ENCODE measurements around the gene SLC12A3.

SLC12A3 gene

GRCh38 chr16:56870276-56870888 lies 5.4 kb downstream of the SLC12A3 start:
- TF ChIP-seq CTCF (IDR thresholded peaks at IDR 0.05) (no peak), ZFX (IDR thresholded peaks at IDR 0.05; ENCODE audit: borderline replicate concordance) (no peak)
- no peak overlapping the region for H3K27ac ChIP-seq

- H3K27ac ChIP-seq = no peak overlapping the region
These were observed 6.2 kb downstream of the SLC12A3 start for GRCh38 chr16:56871172-56871593.

GRCh38 chr16:56872863-56873391 lies 7.9 kb downstream of the SLC12A3 start:
- no peak overlapping the region for H3K27ac ChIP-seq
- TF ChIP-seq ZFX (IDR thresholded peaks at IDR 0.05; ENCODE audit: borderline replicate concordance) = no peak
- TF ChIP-seq CTCF (IDR thresholded peaks at IDR 0.05) = no peak

More at GRCh38 chr16:56871172-56871593, 6.2 kb downstream of the SLC12A3 start:
- TF ChIP-seq ZFX (IDR thresholded peaks at IDR 0.05; ENCODE audit: borderline replicate concordance) = no peak
- TF ChIP-seq CTCF (IDR thresholded peaks at IDR 0.05) = no peak

- no peak overlapping the region for H3K27ac ChIP-seq
- TF ChIP-seq ZFX (IDR thresholded peaks at IDR 0.05; ENCODE audit: borderline replicate concordance) (no peak), CTCF (IDR thresholded peaks at IDR 0.05) (no peak)
These were observed 9.8 kb downstream of the SLC12A3 start for GRCh38 chr16:56874800-56875199.

- no peak overlapping the region for H3K27ac ChIP-seq
- no peak for TF ChIP-seq ZFX (IDR thresholded peaks at IDR 0.05; ENCODE audit: borderline replicate concordance)
- no peak for TF ChIP-seq CTCF (IDR thresholded peaks at IDR 0.05)
These were observed 11.0 kb downstream of the SLC12A3 start for GRCh38 chr16:56876048-56876447.

- no peak overlapping the region for H3K27ac ChIP-seq
- TF ChIP-seq CTCF (IDR thresholded peaks at IDR 0.05) = no peak
- no peak for TF ChIP-seq ZFX (IDR thresholded peaks at IDR 0.05; ENCODE audit: borderline replicate concordance)
These were observed 12.6 kb downstream of the SLC12A3 start for GRCh38 chr16:56877486-56878182.

- H3K27ac ChIP-seq = no peak overlapping the region
These were observed 13.4 kb downstream of the SLC12A3 start for GRCh38 chr16:56878282-56878854.

More at GRCh38 chr16:56878282-56878854, 13.4 kb downstream of the SLC12A3 start:
- TF ChIP-seq CTCF (IDR thresholded peaks at IDR 0.05) (no peak), ZFX (IDR thresholded peaks at IDR 0.05; ENCODE audit: borderline replicate concordance) (no peak)
